ENCODE data around the gene ZC3H12A. TPM values are rescaled to one million over a fixed set of nuclear protein-coding genes. Genes with fewer than 3 reads are reported as not detected.

ZC3H12A gene
- total and polyA plus RNA-seq, 9 donors, result 1.4 to 86.6 (median 6.8) TPM

DNA sequence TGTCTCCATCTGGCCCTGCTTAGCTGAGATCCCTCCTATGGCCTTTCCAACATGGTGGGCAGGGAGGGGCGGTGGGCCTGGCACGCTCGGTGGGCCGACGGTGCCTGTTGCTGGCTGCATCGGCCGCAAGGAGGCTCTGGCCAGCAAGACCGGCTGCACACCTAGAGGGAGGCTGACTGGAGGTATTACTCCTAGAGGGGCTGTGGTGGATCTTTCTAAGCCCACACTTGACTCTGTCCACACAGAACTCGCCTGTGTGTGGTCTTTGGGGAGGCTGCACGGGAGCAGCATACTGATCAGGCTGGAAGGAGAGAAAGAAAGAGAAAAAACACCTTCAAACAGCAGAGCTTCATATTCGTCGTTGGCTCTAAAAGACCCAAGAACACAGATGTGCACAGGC is 41.7 kb upstream of the ZC3H12A start:
- intact Hi-C loops (cut with DNase I), result no loop called here
- Histone ChIP-seq H3K9me3 (no peaks in the 10 kb centered on the region), H3K36me3 (no peaks in the 10 kb centered on the region), H3K4me3 (no peak overlapping the region), H3K4me1 (ENCODE audit: insufficient read depth) (no peaks in the 10 kb centered on the region), H3K27me3 (no peaks in the 10 kb centered on the region), H3K27ac (no peak overlapping the region)
- no peak for TF ChIP-seq POLR2A (IDR thresholded peaks at IDR 0.05)
- DNase-seq, result no peak
- WGBS, 3 donors, result 42 to 44% (median 43%) methylated on average over 12 of the region's 12 CpGs

DNA sequence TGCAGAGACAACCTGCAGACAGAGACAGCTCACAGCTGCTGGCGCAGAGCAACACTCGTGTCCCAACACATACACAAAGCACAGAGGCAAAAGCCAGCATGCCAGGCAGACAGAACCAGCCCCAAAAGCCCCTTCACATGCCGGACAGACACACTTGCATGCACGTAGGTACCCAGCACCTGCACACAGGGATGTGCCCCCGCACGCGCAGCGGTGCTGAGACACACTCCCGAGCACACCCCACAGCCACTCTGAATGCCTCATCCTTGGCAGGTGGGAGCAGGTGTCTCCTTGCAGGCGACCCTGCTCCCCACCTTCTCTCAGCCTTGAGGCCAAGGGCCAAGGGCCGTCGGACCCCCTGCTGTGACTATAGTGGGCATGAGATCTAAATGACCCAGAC is 41.2 kb upstream of the ZC3H12A start:
- intact Hi-C loops (cut with DNase I), result no loop called here
- Histone ChIP-seq H3K27ac (no peak overlapping the region), H3K4me3 (no peak overlapping the region), H3K4me1 (ENCODE audit: insufficient read depth) (no peaks in the 10 kb centered on the region), H3K36me3 (no peaks in the 10 kb centered on the region), H3K27me3 (no peaks in the 10 kb centered on the region), H3K9me3 (no peaks in the 10 kb centered on the region)
- 66 to 71% (median 67%) methylated on average over 12 of the region's 12 CpGs for WGBS, 3 donors
- TF ChIP-seq, protein P1, sequence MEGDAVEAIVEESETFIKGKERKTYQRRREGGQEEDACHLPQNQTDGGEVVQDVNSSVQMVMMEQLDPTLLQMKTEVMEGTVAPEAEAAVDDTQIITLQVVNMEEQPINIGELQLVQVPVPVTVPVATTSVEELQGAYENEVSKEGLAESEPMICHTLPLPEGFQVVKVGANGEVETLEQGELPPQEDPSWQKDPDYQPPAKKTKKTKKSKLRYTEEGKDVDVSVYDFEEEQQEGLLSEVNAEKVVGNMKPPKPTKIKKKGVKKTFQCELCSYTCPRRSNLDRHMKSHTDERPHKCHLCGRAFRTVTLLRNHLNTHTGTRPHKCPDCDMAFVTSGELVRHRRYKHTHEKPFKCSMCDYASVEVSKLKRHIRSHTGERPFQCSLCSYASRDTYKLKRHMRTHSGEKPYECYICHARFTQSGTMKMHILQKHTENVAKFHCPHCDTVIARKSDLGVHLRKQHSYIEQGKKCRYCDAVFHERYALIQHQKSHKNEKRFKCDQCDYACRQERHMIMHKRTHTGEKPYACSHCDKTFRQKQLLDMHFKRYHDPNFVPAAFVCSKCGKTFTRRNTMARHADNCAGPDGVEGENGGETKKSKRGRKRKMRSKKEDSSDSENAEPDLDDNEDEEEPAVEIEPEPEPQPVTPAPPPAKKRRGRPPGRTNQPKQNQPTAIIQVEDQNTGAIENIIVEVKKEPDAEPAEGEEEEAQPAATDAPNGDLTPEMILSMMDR (IDR thresholded peaks at IDR 0.05), result no peak
- no peak for TF ChIP-seq EP300 (IDR thresholded peaks at IDR 0.05)
- no peak for TF ChIP-seq POLR2A (IDR thresholded peaks at IDR 0.05)
- no peak for DNase-seq

DNA sequence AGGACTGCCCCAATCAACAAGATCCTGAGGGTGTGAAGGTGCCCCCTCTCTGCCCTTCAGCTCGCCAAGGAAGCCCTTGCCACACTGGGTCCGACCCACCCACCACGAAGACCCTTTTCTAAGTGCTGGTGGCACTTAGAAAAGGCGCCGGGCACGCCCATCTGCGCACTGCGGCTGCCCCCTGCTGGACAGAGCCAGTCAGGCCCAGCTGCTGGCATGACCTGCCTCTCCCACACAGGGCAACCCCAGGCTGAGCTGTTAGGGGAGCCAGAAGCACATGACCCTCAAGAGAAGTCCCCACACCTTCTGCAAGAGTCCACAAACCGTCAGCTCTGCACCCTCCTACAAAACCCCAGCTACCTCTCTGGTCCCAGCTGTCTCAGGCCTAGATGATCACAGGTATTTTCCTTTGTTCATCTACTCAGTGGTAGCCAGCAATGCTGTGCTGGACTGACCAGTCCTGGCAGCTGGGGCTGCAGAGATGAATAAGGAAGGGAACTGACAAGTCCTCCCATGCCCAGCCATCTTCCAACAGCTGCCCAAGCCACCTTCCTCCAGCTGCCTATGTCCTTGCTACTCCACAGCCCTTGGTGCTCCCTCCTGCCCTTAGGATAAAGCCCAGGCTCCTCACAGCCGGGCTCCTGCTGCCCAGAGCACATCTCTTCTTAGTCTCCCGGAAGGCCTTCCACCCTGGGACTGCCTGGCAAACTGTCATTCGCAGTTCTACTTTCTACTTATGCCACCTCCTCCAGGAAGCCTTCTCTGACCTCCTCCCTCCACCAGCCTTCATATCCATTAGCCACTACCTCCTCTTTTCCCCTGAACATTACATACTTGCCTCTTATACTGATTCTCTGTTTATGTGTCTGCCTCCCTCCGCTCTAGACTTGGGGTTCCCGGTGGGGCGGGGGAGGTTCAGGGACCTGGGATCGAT is 39.8 kb upstream of the ZC3H12A start:
- TF ChIP-seq EP300 (IDR thresholded peaks at IDR 0.05) (no peak), POLR2A (IDR thresholded peaks at IDR 0.05) (no peak)
- TF ChIP-seq, protein P1 (IDR thresholded peaks at IDR 0.05), result peak; percentile 27 to 50 (median 38)
- WGBS, 3 donors, result 28 to 29% (median 28%) methylated on average over 16 of the region's 16 CpGs
- Histone ChIP-seq H3K27ac (no peak overlapping the region), H3K36me3 (no peaks in the 10 kb centered on the region), H3K4me3 (no peak overlapping the region), H3K4me1 (ENCODE audit: insufficient read depth) (no peaks in the 10 kb centered on the region), H3K27me3 (no peaks in the 10 kb centered on the region), H3K9me3 (no peaks in the 10 kb centered on the region)
- peak in 4 of 5 donors; percentile 41 to 73 (median 60) for DNase-seq
- intact Hi-C loops (cut with DNase I), result loop anchor here in 1 of 4 donors (5.0 kb wide), 1 partner anchor 857 kb away; no protein-coding TSS in a partner anchor

DNA sequence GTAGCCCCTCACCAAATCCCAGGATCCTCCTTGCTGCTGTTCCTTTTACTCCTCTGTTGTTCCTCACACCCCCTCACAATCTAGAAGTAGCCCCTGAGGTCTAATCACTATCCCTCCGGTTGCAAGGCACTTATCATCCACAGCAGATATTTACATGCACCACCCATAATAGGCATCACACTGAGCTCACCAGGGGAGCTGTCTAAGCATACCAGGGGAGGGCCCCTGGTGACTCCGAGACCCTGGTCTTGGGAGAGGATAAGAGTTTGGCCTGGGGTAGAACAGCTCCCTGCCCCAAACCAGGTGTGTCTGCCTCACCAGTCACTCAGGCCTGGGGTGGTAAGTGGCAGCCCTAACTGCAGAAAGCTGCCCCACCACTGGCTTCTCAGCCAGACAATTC is 37.3 kb upstream of the ZC3H12A start:
- no peak overlapping the region for H3K27ac ChIP-seq
- no peaks in the 10 kb centered on the region for H3K36me3 ChIP-seq
- no peaks in the 10 kb centered on the region for H3K27me3 ChIP-seq
- intact Hi-C loops (cut with DNase I), result loop anchor here in 1 of 4 donors (5.0 kb wide), 1 partner anchor 860 kb away; no protein-coding TSS in a partner anchor
- H3K4me1 ChIP-seq (ENCODE audit: insufficient read depth), result no peaks in the 10 kb centered on the region
- no peak for DNase-seq
- no peaks in the 10 kb centered on the region for H3K9me3 ChIP-seq
- no peak overlapping the region for H3K4me3 ChIP-seq
- WGBS, 3 donors, result 39 to 52% (median 45%) methylated on average over 2 of the region's 2 CpGs
- TF ChIP-seq POLR2A (IDR thresholded peaks at IDR 0.05) (no peak), EP300 (IDR thresholded peaks at IDR 0.05) (no peak)
- TF ChIP-seq, protein P1 (IDR thresholded peaks at IDR 0.05), result no peak

Measured in ovary (tissue), 9 donors.